8988T (cell line): ENCODE measurements around the gene UBA1.

ENCODE experiments used
- DNase-seq: peaks from one replicate; pipeline ENCODE4 v3.0.0; 2011

The UBA1 gene

DNA sequence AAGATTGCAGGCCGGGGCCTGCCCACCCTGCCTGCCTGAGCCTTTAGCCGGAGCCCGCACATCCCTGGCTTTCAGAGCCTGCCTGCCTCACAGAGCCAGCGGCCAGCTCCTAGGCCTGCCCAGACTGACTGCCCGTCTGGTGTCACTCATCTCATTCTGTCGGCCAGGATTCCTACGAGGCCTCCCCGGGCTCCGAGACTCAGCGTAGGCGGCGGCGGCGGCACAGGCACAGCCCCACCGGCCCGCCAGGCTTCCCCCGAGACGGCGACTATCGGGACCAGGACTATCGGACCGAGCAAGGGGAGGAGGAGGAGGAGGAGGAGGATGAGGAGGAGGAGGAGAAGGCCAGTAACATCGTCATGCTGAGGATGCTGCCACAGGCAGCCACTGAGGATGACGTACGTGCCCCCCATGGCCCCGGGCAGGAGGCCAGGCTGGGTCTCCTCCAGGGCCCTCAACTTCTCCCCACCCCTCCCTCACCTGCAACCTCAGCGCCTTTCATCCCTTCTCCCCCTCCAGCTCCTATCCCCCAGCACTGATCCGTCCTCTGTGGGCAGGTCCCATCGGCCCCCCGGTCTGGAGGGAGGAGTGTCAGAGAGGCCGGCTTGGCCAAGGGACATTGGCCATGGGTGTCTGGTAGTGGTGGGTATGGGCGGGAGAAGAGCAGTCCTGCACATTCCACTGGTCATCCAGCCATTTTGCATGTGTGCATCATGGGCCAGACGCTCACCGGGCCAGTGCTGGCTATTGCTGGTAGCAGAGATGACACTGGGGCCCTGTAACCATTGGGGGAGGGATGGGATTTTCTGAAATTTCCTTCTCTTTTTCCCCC, 22.6 kb upstream of the UBA1 start:
- DNase-seq = peak; percentile 6

DNA sequence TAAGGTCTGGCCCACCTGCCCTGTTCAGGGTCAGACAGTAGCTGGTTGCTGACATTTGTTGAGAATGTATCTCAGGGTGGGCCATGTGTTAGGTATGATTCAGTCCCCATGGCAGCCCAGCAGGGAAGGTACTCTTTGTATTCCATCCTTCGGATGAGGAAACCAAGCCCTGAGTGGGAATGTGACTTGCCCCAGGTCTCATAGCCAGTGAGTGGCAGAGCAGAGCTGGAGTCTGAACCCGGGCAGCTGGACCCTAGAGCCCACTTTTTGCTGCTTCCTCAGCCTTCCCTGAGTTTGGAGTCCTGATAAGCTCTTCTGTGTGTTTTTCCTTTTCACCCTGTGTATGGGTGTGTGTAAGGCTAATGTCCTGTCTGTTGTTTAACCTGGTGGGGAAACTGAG, 21.6 kb upstream of the UBA1 start:
- no peak for DNase-seq

DNA sequence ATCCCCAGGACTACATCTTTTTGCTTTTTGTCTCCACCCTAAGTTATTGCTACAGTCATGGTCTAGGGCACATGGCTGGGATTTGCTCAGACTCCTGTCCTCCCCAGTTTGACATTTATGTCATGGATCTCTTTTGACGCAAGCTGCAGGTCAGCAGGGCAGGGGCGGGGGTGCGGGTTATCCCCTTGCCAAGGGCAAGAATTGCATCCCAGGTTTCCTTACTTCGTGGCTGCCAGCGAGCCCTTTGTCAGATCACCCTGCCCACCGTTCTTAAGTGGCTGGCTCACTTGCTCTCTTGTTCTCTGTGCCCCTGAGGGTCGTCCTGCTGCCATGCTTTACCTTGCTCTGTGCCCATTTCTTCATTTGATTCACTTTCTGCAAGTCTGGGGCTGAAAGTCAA, 21.1 kb upstream of the UBA1 start:
- no peak for DNase-seq

- no peak for DNase-seq
Measured at GRCh38 chrX:47172971-47173792, 20.4 kb upstream of the UBA1 start.

DNA sequence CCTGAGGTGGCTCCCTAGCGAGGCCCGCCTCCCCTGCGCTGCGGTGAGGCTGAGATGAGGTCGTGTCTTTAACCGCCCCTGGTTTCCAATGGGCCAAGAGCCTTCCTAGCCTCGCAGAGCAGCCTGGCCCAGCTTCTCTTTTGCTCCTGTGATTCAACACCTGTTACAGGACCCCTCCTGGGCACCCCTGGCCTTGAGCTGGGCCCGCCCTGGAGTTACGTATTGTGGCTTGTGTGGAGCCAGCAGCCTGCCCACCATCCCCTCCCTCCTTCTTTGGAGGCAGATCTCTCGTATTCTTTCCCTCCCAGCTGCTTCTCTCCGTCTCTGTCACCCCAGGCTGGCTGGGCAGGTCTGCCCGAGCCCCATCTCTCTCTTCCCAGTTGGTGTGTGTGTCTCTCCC, 19.3 kb upstream of the UBA1 start:
- DNase-seq = no peak

DNA sequence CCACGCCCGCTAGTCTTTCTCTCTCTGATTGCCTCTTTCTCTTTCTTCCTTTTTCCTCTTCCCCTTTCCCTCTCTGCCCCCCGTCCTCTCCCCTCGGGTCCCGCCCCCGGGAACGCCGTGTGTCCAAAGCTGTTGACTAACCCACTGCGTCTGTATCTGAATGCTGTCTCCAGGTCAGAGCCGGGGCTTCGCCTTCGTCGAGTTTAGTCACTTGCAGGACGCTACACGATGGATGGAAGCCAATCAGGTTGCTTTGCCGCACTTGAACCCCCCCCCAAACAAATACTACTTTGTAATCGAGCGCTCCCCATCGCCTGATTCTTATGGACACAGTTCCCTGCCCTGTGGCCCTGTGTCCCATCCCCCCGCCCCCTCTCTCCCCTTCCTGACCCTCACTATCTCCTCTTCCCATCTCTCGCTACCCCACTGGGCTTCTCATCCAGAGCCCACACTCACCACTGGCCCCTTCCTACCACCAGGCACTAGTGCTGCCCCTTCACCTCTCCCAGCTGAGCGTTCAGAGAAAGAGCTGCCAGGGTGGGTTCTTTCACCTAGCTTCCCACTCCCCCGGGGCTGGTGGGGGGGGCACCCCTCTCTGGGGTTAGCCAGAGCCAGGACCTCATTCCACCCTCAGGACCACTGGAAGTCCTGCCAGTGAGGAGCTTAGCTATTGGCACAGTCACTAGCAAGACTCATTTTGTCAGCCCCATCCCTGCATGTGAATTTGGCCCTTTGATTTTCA, 18.6 kb upstream of the UBA1 start:
- no peak for DNase-seq

GRCh38 chrX:47175588-47175980, 18.0 kb upstream of the UBA1 start:
- DNase-seq = no peak

DNA sequence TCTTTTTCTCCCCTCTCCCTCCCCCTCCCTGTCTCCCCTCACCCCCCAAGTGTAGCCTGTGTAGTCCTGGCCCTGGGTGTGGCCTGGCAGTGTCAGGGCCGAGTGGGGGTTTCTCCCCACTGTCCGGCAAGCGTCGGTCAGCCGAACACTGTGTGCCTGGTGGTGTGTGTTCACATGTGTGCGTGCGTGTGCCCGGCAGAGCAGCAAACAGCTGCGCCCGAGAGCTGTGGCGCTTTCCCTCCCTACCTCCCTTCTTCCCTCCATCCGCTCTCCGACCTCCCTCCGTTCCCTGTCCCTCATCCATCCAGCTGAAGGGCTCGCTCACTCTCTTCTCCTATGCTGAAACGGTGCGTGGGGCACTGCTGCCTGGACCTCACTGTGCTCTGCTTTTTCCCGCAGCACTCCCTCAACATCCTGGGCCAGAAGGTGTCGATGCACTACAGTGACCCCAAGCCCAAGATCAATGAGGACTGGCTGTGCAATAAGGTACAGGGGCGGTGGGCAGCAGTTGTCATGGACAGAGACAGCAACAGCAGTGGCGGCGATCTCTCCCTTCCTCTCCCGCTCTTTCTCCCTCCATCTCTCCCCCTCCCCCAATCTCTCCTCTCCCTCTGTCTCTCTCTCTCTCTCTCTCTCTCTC, 17.4 kb upstream of the UBA1 start:
- no peak for DNase-seq

DNA sequence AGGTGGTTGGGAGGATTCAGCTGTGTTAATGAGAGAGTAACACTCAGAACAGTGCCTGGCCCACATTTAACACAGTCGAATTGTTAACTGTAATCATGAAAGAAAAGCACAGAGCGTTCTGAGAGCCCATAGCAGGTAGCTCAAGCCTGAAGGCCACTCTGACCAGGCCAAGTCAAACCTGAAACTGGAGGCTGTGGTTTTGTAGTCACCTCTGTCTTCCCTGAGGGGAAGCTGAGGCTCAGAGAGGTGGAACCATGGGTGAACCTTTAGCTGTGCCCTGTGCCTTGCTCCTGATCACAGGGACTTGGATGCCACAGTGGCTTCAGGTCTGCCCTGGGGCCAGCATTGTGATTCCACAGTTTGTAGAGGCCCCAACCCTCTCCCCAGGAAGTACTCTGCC, 16.6 kb upstream of the UBA1 start:
- DNase-seq = no peak

GRCh38 chrX:47178337-47178736, 15.3 kb upstream of the UBA1 start:
- no peak for DNase-seq

GRCh38 chrX:47179221-47179927, 14.3 kb upstream of the UBA1 start:
- DNase-seq = peak; percentile 52

GRCh38 chrX:47179928-47180255, 13.7 kb upstream of the UBA1 start:
- DNase-seq = no peak

DNA sequence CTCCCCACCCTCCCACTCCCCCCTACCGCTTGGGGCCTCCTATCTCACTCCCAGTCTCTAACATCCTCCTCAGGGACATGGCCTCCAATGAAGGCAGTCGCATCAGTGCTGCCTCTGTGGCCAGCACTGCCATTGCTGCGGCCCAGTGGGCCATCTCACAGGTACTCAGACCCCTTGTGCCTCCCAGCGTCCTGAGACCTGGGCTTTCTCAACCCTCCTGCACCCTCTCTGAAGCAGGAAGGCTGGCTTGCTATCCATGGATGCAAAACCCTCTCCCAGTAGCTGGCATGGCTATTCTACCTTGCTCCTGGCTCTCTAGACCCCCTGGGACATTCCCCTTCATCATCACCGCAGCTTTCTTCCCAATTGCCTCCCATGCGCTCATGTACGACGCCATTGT, 13.3 kb upstream of the UBA1 start:
- DNase-seq = no peak

DNA sequence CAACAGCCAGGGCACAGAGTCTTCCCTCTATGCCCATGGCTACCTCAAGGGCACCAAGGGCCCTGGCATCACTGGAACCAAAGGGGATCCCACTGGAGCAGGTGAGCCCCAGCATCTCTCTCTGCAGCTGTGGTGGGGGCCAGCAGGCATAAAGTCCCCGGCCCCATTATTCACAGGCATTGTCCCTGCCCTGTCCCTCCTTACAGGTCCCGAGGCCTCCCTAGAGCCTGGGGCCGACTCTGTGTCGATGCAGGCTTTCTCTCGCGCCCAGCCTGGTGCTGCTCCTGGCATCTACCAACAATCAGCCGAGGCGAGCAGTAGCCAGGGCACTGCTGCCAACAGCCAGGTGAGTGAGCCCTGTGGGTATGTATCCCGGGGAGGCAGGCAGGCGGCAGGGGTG, 12.3 kb upstream of the UBA1 start:
- DNase-seq = no peak

- DNase-seq = no peak
Measured at GRCh38 chrX:47182106-47182700, 11.4 kb upstream of the UBA1 start.

DNA sequence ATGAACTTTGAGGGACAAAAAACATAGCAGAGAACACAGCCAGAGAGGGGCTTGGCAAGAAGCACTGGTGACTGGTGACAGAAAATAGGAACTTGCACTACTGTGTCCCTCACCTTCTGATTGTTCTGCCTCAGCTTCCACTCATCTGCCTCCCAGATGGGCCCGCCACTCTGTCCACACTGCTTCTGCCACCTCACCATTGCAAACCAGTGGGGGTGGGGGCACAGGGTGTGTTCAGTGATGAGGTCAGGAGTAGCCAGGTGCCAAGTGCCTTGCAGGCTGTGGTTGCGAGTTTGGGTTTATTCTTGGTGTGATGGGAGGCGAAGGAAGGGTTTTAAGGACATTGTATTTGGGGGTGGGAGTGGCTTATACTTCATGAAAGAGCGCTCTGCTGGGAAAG, 9.1 kb upstream of the UBA1 start:
- no peak for DNase-seq

GRCh38 chrX:47185241-47185640, 8.4 kb upstream of the UBA1 start:
- DNase-seq = no peak

- DNase-seq = no peak
Measured at GRCh38 chrX:47186096-47186740, 7.4 kb upstream of the UBA1 start.

- no peak for DNase-seq
Measured at GRCh38 chrX:47187106-47187677, 6.4 kb upstream of the UBA1 start.

DNA sequence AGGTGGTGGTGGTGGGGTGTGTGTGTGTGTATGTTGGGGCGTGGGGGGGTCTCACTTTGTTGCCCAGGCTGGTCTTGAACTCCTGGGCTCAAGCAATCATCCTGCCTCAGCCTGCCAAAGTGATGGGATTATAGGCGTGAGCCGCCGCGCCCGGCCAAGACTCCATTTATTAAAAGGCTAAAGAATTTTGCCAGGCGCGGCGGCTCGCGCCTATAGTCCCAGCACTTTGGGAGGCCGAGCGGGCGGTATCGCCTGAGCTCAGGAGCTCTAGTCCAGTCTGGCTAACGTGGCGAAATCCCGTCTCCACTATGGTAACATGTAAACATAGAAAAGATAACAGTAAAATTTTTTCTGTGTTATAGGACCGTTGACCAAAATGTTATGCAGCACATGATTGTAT, 3.7 kb upstream of the UBA1 start:
- DNase-seq = no peak
